EL (cell line): ENCODE results near the gene NTRK3.

Experiments used
- DNase-seq: peaks from one replicate; pipeline ENCODE4 v3.0.0-alpha.2; 2016

NTRK3 gene

GRCh38 chr15:88230823-88231222 is 25.7 kb downstream of the NTRK3 start:
- DNase-seq, result no peak

GRCh38 chr15:88225461-88225860 is 31.1 kb downstream of the NTRK3 start:
- no peak for DNase-seq

DNA sequence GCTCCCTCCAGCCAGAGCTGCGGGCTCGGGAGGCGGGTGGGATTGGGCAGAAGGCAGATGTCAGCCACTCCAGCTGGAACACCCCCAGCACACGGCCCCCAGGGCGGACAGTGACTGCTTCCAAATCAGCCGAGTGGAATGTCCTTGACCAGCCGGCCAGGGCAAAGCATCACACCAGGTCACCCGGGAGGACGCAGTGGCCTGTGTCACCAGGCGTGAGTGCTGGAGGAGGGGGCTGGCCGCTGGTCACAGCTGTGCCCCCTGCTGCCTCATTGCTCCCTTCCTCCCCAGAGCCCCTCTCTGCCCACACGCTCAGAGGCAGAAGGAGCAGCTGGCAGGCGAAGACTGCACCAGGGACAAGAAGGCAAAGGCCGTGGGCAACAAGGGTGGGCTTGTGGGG is 33.5 kb downstream of the NTRK3 start:
- DNase-seq, result no peak

GRCh38 chr15:88221836-88222235 is 34.7 kb downstream of the NTRK3 start:
- DNase-seq, result no peak

DNA sequence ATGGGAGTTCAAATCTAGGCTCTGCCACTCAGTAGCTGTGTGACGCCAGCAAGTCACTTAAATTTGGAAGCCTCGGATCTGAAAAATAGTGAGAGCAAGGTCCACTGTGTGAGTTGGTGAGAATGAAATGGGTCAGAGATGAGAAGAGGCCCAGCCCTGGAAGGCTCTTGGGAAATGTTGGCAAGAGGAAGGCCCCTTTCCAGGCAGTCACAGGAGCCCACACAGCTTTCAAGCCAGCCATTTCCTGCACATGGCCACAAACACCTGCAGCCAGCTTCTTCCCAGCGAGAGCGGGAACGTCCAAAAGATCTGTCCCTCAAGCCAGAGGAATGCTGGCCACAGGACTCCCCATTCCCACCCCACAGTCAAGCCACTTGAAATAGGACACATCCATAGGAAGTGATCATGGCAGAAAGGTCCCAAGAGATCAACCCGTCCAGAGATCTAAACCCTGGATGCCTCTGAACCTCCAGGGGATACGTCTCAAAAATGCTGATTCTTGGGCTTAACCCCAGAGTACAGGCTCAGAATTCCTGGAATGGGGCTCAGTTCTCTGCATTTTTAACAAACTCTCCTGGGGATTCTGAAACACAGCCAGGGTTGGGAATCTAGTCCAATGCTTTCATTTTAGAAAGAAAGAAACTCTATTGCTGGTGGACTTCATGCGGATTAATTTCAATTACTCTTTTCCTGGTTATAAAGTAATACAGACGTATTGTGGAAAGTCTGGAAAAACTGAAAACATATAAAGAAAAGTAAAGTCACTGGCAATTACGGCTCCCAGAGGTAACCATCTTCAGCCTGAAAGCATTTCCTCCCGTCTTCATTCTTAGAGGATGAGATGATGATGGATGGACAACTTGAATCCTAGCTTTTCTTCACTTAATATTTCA is 35.9 kb downstream of the NTRK3 start:
- no peak for DNase-seq

DNA sequence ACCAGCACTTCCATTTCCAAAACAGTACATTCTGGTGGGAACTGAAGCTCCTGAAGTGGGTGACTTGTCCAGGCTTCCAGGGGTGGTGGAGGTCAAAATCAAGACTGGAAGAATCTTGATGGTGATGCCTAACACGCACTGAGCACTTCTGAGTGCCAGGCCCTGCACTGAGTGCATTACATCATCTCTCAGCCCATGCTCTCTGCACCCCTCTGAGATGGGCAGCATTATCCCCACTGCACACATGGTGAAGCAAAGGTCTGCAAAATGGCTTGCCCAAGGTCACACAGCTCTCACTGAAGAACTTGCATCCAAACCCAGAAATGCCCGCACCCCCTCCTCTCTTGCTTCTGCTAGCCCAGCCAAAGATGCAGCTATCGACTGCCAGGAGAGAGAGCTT is 36.9 kb downstream of the NTRK3 start:
- DNase-seq, result no peak

GRCh38 chr15:88218557-88219221 is 37.9 kb downstream of the NTRK3 start:
- no peak for DNase-seq

- DNase-seq, result no peak
Observed at GRCh38 chr15:88215066-88215648, 41.4 kb downstream of the NTRK3 start.

DNA sequence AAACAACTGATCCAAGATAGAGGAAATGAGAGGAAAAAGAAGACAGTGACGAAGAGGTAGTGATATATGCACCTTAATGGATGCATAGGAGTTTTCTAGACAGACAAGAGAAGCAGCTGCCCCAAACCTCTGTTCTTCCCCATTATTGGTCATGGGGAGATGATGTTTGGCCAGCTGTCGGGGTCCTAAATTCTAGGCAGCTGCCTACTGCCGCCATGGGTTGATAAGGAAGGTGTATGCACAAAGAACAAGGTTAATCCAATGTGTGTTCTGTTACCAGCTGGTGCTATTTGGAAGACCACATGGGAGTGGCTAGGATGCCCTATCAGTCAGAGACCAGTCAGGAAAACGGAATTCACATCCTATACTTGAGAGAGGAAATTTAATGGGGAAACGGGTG is 47.4 kb downstream of the NTRK3 start:
- DNase-seq, result no peak

DNA sequence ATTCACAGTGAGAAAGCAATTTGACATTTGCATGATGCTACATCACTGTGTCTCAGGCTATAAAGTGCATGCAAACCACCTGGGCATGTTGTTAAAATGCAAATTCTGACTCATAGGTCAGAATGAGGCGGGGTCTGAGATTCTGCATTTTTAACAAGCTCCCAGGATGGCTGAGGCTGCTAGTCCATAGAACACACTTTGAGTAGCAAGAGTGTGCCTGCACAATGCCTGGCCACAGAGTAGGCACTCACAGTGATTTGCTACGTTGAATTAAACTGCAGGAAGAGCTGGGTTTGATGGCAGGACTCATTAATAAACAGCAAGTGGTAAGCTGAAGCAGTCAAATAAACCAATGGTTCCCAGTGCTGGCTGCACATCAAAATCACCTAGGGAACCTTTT is 48.1 kb downstream of the NTRK3 start:
- no peak for DNase-seq

DNA sequence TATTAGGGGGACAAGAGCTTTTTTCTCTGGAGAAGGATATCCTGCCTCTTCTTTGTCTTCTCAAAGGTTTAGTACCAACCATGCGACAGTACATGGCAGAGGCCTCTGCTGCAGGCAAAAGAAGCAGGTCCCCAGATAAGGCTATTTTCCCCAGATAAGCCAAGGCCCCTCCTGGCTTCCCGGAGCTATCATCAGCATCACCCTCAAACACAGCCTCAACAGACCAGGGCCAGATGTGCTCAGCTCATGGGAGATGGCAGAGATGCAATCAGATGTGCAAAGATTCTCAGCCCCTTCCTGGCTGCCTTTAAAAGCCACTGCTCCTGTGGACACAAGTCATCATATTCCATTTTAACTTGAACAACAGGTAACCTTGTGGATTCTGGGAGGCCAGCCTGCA is 49.0 kb downstream of the NTRK3 start:
- no peak for DNase-seq

- DNase-seq, result no peak
Observed at GRCh38 chr15:88204584-88204983, 52.0 kb downstream of the NTRK3 start.

GRCh38 chr15:88202231-88202630 is 54.3 kb downstream of the NTRK3 start:
- DNase-seq, result peak; percentile 13

DNA sequence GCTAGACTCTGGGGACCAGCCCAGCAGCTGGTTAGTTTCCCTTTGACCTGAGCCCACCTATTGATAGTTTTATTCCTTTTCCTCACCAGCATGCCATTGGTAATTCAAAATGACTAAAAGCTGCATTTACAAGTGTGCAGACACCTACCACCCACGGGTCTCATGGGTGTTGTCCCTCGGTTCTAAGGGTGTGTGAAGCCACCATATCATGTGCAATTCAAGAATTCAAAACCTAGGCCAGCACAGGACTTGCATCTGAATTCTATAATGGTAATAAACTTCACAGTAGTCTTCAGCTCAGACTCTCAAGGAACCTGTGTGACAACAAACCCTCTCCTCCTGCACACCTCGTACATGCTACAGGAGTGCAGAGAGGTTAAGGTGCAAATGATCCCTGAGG is 55.3 kb downstream of the NTRK3 start:
- no peak for DNase-seq

DNA sequence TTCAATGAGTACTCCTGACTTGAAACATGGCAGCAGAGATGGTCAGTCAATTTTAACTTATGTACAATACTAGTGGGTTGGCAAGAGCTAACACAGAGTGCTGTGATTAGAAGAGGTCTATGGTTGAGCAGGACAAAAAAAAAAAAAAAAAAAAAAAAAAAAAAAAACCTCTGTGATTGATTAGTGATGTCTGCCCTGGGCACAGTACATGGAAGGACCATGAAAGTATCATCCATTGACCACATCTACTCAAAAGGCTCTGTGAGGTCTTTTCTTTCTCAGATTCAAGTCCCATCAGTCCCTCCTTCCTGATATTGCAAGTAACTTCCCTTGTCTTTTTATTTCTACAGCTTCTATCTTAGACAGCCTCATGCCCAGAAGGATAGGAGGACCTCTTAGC is 59.6 kb downstream of the NTRK3 start:
- no peak for DNase-seq

- DNase-seq, result no peak
Observed at GRCh38 chr15:88194162-88194561, 62.4 kb downstream of the NTRK3 start.

DNA sequence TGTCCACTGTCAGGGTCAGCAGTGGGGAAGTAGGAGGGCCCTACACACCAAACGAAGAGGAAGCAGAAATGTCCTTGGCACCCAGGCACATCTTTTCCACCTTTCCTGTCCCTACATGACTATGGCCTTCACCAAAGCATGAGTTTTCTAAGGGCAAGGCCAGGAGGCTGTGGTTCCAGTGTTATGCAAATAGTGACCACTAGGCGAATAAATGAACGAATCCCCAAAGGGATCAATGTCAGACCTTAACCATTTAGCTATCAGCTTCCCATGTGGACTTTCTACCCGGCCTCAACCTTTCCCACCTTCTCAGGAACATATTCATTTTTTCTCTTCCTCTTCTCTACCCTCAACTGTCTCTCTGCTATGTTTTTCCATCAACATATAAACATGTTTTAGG is 63.1 kb downstream of the NTRK3 start:
- DNase-seq, result peak; percentile 2

DNA sequence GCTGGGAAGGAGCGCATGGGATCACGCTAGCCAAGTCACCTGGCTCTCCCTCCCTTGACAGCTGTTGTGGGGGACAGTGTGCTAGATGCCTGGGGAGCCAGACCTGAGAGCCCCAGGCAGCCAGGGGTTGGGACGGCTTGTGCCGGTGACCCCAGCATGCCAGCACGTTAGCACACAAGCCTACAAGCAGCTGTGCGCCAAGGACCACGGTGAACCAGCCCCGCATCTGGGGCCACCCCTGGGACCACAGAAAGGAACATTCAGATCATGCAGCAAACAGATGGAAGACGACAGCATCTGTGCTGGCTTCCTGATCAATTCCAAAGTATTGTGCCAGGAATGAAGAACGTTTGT is 64.8 kb downstream of the NTRK3 start:
- DNase-seq, result no peak

DNA sequence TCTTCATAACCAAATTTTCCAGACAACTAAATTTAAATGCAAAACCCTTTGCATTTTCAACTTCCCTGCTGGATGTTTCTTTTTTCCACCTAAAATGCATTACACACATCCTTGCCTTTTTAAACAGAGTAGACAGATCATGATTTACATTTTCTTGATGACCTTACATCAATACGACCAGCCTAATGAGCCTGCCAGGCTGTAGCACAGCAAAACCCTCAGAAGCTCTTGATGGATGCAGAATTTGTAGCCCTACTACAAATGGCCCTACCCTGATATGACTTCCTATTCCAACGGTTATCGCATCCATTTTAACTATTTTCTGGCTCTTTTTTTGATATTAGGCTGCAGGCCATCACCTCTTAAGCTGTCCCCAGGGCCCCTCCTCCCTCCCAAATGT is 66.3 kb downstream of the NTRK3 start:
- DNase-seq, result no peak

GRCh38 chr15:88188300-88188699 is 68.2 kb downstream of the NTRK3 start:
- no peak for DNase-seq

- peak; percentile 22 for DNase-seq
Observed at GRCh38 chr15:88187195-88187594, 69.3 kb downstream of the NTRK3 start.

DNA sequence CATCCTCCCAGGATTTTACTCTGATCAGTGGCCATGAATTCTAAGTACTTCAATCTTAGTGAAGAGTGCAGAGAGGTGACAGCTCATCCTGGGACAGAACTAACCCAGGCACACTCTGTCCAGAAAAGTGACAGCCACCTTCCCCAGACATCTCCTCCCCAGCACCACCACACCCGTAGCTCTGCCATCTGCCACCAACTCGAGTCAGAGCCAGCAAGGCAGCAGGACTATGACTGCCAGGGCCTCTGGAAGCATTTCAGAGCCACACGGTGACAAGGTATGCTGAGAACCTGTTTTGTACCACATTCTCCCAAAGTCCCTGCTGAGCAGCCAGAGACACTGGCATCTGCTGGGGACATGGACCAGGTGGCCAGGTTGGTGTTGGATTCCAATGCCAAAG is 71.0 kb downstream of the NTRK3 start:
- no peak for DNase-seq

DNA sequence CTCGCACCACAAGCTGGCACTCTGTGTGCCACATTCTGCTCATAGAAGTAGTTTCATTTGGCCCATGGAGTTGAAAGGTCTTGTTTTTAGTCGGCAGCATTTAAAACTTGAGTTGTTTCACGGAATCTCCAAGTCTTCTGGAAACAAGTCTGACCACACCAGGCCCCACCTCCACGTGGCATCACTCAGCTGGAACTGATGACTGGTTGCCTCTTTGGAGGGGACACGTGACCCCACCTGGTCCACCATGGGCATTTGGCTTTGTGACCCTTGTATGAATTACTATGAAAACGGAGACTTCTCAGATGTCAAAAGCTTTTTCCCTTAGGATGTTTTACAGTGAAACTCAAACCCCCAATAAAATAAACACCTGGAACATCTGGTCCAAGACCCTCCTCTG is 74.9 kb downstream of the NTRK3 start:
- no peak for DNase-seq

- no peak for DNase-seq
Observed at GRCh38 chr15:88179562-88179961, 77.0 kb downstream of the NTRK3 start.
